LNCaP clone FGC (cell line): ENCODE results near the gene ALCAM.

ENCODE experiments used
- DNase-seq: peaks from one replicate; pipeline ENCODE4 v3.0.0-alpha.2; 2011; ENCODE audit warnings: low read depth
- H3K4me3 ChIP-seq: 2 replicates; pipeline ENCODE4 v1.5.1; 2011; ENCODE audit warnings: mild to moderate bottlenecking, low read depth, low read length, control low read depth
- TF ChIP-seq, protein P1 (sequence below): IDR thresholded peaks from 2 replicates; pipeline ENCODE4 v1.5.1; 2012; ENCODE audit warnings: mild to moderate bottlenecking; ENCODE audit not compliant: control insufficient read depth, insufficient read depth; ENCODE audit errors: extremely low read depth

ALCAM gene

GRCh38 chr3:105523501-105523900 lies 156.8 kb downstream of the ALCAM start:
- TF ChIP-seq, protein P1, sequence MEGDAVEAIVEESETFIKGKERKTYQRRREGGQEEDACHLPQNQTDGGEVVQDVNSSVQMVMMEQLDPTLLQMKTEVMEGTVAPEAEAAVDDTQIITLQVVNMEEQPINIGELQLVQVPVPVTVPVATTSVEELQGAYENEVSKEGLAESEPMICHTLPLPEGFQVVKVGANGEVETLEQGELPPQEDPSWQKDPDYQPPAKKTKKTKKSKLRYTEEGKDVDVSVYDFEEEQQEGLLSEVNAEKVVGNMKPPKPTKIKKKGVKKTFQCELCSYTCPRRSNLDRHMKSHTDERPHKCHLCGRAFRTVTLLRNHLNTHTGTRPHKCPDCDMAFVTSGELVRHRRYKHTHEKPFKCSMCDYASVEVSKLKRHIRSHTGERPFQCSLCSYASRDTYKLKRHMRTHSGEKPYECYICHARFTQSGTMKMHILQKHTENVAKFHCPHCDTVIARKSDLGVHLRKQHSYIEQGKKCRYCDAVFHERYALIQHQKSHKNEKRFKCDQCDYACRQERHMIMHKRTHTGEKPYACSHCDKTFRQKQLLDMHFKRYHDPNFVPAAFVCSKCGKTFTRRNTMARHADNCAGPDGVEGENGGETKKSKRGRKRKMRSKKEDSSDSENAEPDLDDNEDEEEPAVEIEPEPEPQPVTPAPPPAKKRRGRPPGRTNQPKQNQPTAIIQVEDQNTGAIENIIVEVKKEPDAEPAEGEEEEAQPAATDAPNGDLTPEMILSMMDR, result no peak
- no peak for DNase-seq
- H3K4me3 ChIP-seq, result no peak overlapping the region

DNA sequence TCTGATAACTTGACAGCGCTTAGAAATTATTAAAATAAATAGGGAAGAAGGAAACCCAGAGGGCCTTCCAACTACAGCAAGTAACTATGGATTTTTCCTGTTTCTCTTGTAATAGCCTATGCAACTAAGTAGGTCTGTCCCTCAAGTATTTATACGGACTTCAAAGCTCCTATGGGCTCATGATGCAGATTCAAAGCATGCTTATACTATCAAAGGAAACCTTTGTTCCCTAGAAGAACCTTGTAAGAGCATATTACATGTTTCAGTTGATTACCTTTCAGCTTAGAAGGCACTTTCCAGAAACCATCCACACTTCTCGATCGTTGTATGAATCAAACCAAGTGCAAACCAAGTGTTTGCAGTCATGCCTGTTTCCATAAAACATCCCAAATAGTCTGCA lies 158.8 kb downstream of the ALCAM start:
- no peak for DNase-seq
- TF ChIP-seq, protein P1, result no peak
- no peak overlapping the region for H3K4me3 ChIP-seq

GRCh38 chr3:105526360-105527111 lies 159.8 kb downstream of the ALCAM start:
- no peak overlapping the region for H3K4me3 ChIP-seq
- DNase-seq, result no peak
- TF ChIP-seq, protein P1, result no peak

GRCh38 chr3:105527535-105527934 lies 160.8 kb downstream of the ALCAM start:
- no peak for DNase-seq
- TF ChIP-seq, protein P1, result no peak
- H3K4me3 ChIP-seq, result no peak overlapping the region

- no peak for DNase-seq
- no peak overlapping the region for H3K4me3 ChIP-seq
- TF ChIP-seq, protein P1, result no peak
Observed at GRCh38 chr3:105527949-105528348, 161.2 kb downstream of the ALCAM start.

DNA sequence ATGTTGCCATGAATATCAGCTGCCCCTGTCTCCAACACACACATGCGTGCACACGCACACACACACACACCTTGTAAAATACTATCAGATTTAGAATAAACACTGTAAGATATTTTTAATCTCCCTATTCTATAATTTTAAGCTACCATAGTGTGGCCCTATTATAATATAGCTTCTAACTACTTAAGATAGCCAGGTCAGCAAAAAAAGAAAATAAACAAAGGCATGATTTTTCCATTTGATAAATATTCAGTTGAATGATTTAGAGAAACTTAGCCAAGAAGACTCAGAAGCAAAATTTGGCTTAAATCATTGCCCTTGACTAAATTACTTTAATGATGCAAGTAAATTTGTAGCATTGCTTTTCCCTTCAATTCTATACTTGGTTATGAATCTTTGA lies 162.2 kb downstream of the ALCAM start:
- TF ChIP-seq, protein P1, result no peak
- no peak overlapping the region for H3K4me3 ChIP-seq
- DNase-seq, result no peak

DNA sequence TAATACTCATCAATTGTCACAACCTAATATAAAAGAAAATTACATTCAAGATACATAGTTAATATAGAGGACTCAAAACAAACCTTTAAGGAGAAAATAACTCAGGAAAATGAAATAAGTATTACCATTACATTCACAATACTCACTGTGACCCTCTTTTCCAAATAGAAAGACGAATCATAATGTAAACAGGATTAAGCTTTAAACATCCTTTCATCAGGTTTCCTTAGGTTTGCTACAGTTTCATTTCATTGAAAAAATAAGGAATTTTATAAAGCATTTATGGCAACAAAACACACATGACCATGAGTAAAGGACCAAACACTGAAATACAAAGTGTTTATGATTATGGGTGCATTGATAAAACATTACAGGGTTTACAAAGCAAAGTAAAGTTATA lies 162.7 kb downstream of the ALCAM start:
- no peak for DNase-seq
- H3K4me3 ChIP-seq, result no peak overlapping the region
- TF ChIP-seq, protein P1, result no peak
